HG02943 (cell line): ENCODE results near the gene MRPL55.

Experiments used
- ATAC-seq: cut with Tn5 transposase; IDR thresholded peaks from one replicate; pipeline ENCODE4 v1.9.1; 2021; ENCODE audit warnings: mild to moderate bottlenecking, low read depth, moderate library complexity; ENCODE audit not compliant: unreplicated experiment

The MRPL55 gene

GRCh38 chr1:228148196-228148861 lies 39.2 kb upstream of the MRPL55 start:
- ATAC-seq, result no peak

GRCh38 chr1:228147768-228148167 lies 38.7 kb upstream of the MRPL55 start:
- no peak for ATAC-seq

DNA sequence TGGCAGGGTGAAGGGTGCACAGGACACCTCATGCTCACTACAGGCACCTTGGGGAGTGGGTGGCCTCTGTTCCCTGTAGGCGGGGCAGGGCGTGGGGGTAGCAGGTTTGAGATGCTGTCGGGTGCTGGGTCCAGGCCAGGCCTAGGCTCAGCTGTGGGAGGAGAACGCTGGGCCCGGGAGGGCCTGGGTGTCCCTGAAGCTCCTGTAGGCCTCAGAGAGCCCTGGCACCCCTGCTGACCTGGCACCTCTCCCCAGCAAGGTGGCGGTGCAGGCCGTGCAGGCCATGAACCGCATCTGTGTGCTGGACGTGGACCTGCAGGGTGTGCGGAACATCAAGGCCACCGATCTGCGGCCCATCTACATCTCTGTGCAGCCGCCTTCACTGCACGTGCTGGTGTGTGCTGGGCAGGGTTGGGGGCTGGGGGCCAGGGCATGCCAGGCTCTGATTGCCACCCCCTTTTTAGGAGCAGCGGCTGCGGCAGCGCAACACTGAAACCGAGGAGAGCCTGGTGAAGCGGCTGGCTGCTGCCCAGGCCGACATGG lies 38.1 kb upstream of the MRPL55 start:
- ATAC-seq, result no peak

- ATAC-seq, result no peak
Observed at GRCh38 chr1:228146417-228147150, 37.5 kb upstream of the MRPL55 start.

DNA sequence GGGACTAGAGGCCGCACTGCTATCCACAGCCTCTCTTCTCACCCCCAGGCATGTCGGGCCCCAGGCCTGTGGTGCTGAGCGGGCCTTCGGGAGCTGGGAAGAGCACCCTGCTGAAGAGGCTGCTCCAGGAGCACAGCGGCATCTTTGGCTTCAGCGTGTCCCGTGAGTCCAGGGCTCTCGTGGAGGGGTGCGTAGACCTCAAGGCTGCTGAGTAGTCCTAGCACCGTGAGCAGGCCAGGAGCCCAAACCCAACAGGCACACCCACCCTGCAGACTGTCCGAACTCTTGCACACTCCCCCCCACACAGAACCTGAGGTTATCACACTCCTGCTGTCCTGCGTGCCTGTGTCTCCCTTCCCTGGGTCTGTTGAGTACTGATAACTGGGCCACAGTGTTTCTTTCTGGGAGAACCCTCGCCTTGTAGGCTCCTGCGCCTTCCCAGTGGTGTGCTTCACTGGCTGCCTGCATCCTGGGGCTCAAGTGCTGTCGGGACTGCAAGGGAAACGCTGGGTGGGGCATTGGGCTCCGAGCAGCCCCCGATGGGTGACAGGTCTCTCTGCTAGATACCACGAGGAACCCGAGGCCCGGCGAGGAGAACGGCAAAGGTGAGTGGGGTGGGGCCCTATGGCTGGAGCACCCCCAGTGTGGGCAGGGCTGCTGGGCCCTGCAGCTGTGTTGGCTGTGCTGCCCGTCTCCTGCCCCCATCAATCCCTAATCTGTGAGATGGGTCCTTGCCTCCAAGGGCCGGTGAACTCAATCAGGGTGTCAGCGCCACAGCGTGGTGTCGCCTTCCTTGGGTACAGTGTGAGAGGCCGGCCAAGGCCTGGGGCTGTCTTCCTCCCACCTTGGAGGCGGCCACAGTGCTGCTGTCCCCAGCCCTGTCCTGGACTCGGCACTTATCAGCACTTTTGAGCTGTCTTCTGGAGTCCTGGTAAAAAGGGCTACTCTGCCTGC lies 36.6 kb upstream of the MRPL55 start:
- no peak for ATAC-seq

GRCh38 chr1:228144993-228145343 lies 35.9 kb upstream of the MRPL55 start:
- no peak for ATAC-seq

GRCh38 chr1:228144193-228144992 lies 35.3 kb upstream of the MRPL55 start:
- no peak for ATAC-seq

GRCh38 chr1:228143480-228144192 lies 34.5 kb upstream of the MRPL55 start:
- no peak for ATAC-seq

DNA sequence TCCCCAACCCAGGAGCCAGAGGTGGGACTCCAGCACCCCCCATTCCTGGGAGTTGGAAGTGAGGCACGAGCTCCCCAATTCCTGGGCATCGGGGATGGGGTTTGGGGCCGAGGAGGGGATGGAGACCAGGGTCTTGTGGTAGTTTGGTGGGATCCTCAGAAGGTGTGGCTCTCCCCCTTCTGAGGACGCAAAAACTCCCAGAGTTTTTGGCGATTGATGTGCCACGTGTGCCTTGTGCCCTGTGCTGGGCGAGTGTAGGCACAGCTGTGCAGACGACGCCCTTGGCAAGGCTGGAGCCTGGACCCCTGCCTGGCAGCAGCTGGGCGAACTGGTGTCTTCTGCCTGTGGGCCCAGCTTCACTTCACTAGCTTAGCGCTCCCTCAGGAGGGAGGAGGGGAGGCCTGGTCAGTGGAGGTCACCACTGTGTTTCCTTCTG lies 33.6 kb upstream of the MRPL55 start:
- ATAC-seq, result no peak

DNA sequence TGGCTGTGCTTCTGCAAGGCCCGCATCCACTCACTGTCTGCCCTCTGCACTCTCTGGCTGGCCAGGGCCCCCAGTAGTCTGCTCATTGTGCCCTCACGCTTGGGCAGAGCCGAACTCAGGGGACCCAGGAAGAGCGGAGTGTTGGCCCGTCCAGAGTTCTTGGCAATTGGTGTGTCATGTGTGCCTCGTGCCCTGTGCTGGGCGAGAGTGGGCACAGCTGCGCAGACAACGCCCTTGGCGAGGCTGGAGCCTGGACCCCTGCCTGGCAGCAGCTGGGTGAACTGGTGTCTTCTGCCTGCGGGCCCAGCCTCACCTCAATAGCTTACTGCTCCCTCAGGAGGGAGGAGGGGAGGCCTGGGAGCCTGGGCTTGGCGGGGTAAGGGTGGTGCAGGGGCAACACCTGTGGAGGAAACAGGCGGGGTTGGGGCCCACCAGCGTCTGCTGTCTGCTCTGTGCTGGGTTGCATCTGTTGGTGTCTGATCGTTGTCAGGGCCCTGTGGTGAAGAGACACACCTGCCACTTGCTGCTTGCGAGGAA lies 33.1 kb upstream of the MRPL55 start:
- no peak for ATAC-seq

- ATAC-seq, result no peak
Observed at GRCh38 chr1:228141226-228142044, 32.3 kb upstream of the MRPL55 start.

DNA sequence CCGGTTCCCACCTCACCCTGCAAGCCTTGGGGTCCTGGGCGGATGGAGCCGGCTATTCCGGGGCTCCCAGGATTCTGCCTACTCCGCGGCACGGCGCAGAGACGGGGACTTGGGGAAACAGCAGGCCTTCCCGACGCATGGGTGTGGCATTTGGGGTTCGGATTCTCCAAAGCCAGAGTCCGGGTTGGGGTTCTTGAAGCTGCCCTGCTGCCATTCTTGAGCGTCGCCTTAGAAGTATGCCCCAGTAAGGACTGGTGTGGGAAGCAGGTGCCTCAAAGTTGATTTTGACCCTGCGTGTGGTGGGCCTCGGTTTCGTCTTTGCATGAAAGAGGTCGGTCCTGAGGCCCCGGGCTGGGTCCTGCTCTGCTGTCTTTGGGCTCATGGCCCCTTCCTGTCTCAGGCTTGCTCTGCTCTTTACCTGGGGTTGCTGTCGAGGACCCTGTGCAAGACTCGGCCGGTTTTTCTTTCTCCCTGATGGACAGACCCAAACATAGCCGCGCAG lies 31.7 kb upstream of the MRPL55 start:
- ATAC-seq, result no peak

- ATAC-seq, result peak; percentile 90
Observed at GRCh38 chr1:228139931-228140723, 31.0 kb upstream of the MRPL55 start, which contains the start of gene GUK1. Gene GUK1 (plus strand): TSS chr1:228140279. CDS start chr1:228140303, 24 bp downstream.

DNA sequence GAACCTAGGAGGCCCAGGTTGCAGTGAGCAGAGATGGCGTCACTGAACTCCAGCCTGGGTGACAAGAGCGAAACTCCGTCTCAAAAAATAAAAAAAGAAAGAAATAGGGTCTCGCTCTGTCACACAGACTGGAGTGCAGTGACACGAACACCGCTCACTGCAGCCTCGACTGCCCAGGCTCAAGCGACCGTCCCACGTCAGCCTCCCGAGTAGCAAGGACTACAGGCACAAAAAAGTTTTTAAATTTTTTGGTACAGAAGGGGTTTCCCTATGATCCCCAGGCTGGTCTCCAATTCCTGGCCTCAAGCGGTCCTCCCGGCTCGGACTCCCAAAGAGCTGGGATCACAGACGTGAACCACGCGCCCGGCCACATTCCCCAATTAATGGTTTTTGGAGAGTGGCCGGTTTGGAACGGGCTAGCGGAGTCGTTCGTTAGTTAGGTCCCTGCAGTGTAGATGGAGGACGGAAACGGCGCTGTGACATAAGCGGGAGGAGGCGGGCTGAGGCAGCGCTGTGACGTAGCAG lies 30.4 kb upstream of the MRPL55 start:
- ATAC-seq, result no peak

- ATAC-seq, result no peak
Observed at GRCh38 chr1:228136901-228137300, 27.8 kb upstream of the MRPL55 start.

DNA sequence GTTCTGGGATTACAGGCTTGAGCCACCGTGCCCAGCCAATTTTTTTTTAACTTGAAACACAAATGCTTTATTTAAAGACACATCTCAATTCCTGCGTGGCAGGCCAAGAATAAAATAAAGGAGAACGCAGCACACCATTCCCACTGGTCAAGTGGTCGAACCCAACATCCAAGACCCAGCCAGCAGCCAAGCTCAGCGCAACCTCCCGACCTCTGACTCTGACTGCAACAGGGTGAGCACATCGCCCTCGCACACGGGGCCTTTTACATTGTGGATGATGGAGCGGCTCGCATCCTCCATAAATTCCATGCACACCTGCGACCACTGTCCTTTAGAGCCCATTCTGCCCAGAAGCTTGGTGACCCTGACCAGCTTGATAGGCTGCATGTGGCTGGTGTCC lies 25.5 kb upstream of the MRPL55 start:
- no peak for ATAC-seq

GRCh38 chr1:228131766-228132165 lies 22.7 kb upstream of the MRPL55 start:
- ATAC-seq, result no peak
